Progenitor cell of endocrine pancreas (in vitro differentiated cells): Measurements from ENCODE around the gene ADAMTS16. TPM values are rescaled to one million over a fixed set of nuclear protein-coding genes. Genes with fewer than 3 reads are reported as not detected.

ENCODE experiments used
- DNase-seq: peaks from one replicate; pipeline ENCODE4 v3.0.0; 2021; ENCODE audit warnings: low spot score; ENCODE audit not compliant: unreplicated experiment
- H3K27ac Mint-ChIP-seq: 2 replicates; pipeline ENCODE4 v1.8.0; 2021; ENCODE audit warnings: mild to moderate bottlenecking, moderate library complexity, mixed read lengths
- H3K27me3 Mint-ChIP-seq: 2 replicates; pipeline ENCODE4 v1.8.0; 2021; ENCODE audit warnings: mixed read lengths
- H3K36me3 Mint-ChIP-seq: 2 replicates; pipeline ENCODE4 v1.8.0; 2022; ENCODE audit warnings: mixed read lengths; ENCODE audit not compliant: insufficient read depth
- H3K4me1 Mint-ChIP-seq: 2 replicates; pipeline ENCODE4 v1.8.0; 2021; ENCODE audit warnings: low read depth, mixed read lengths
- H3K4me3 Mint-ChIP-seq: 2 replicates; pipeline ENCODE4 v1.8.0; 2021; ENCODE audit warnings: low read depth, mild to moderate bottlenecking, moderate library complexity, mixed read lengths
- H3K9me3 Mint-ChIP-seq: 2 replicates; pipeline ENCODE4 v1.8.0; 2021; ENCODE audit warnings: low read depth, mixed read lengths
- CTCF ChIP-seq: fragments of 200-600 bp; sonication (generic); IDR thresholded peaks from one replicate; pipeline ENCODE4 v1.5.0; 2021; ENCODE audit warnings: antibody characterized with exemption, mild to moderate bottlenecking; ENCODE audit not compliant: unreplicated experiment
- total RNA-seq: library from RNA; stranded (reverse); gene quantifications from 2 replicates; pipeline ENCODE4 v1.2.1, GENCODE V29; 2021

Gene ADAMTS16
- total RNA-seq, 1 donor from 2014 or later: 40.7 TPM

GRCh38 chr5:5270161-5270560 lies 130.0 kb downstream of the ADAMTS16 start:
- Mint-ChIP-seq H3K4me3 (no peak overlapping the region), H3K36me3 (peaks cover 33% of the 10 kb centered on the region), H3K27ac (no peak overlapping the region), H3K4me1 (peaks cover 11% of the 10 kb centered on the region), H3K27me3 (no peaks in the 10 kb centered on the region), H3K9me3 (no peaks in the 10 kb centered on the region)
- TF ChIP-seq CTCF: no peak
- DNase-seq: no peak

GRCh38 chr5:5270958-5271785 lies 131.0 kb downstream of the ADAMTS16 start:
- H3K4me1 Mint-ChIP-seq: peaks cover 11% of the 10 kb centered on the region
- TF ChIP-seq CTCF: peak; percentile 22
- no peaks in the 10 kb centered on the region for H3K9me3 Mint-ChIP-seq
- DNase-seq: peak; percentile 43
- H3K36me3 Mint-ChIP-seq: peaks cover 29% of the 10 kb centered on the region
- peak overlapping the region; percentile 61 for H3K27ac Mint-ChIP-seq
- H3K27me3 Mint-ChIP-seq: no peaks in the 10 kb centered on the region
- H3K4me3 Mint-ChIP-seq: peak overlapping the region; percentile 18

- Mint-ChIP-seq H3K36me3 (peaks cover 25% of the 10 kb centered on the region), H3K4me3 (no peak overlapping the region)
Observed at GRCh38 chr5:5271786-5272321, 131.7 kb downstream of the ADAMTS16 start.

GRCh38 chr5:5273398-5273797 lies 133.3 kb downstream of the ADAMTS16 start:
- Mint-ChIP-seq H3K9me3 (no peaks in the 10 kb centered on the region), H3K27ac (no peak overlapping the region), H3K27me3 (no peaks in the 10 kb centered on the region), H3K4me3 (no peak overlapping the region), H3K4me1 (peaks cover 16% of the 10 kb centered on the region), H3K36me3 (peaks cover 12% of the 10 kb centered on the region)
- TF ChIP-seq CTCF: no peak
- no peak for DNase-seq

More at GRCh38 chr5:5271786-5272321, 131.7 kb downstream of the ADAMTS16 start:
- Mint-ChIP-seq H3K4me1 (peaks cover 11% of the 10 kb centered on the region), H3K9me3 (no peaks in the 10 kb centered on the region), H3K27ac (peak overlapping the region; percentile 61), H3K27me3 (no peaks in the 10 kb centered on the region)
- DNase-seq: no peak
- TF ChIP-seq CTCF: no peak

- H3K4me3 Mint-ChIP-seq: no peak overlapping the region
- no peak for DNase-seq
- peaks cover 20% of the 10 kb centered on the region for H3K4me1 Mint-ChIP-seq
- no peak overlapping the region for H3K27ac Mint-ChIP-seq
- H3K9me3 Mint-ChIP-seq: no peaks in the 10 kb centered on the region
- no peaks in the 10 kb centered on the region for H3K27me3 Mint-ChIP-seq
- no peak for TF ChIP-seq CTCF
- peaks cover 10% of the 10 kb centered on the region for H3K36me3 Mint-ChIP-seq
Observed at GRCh38 chr5:5273976-5274375, 133.8 kb downstream of the ADAMTS16 start.
